Trophoblast cell (in vitro differentiated cells and primary cell): ENCODE results near the gene POC1B.

ENCODE experiments used
- DNase-seq, 2 donors: peaks; one replicate each; pipeline ENCODE4 v3.0.0-alpha.2; 2016
- H2AFZ ChIP-seq: 2 replicates; pipeline ENCODE4 v1.6.1; 2013; ENCODE audit warnings: low read length, moderate library complexity, mild to moderate bottlenecking; ENCODE audit not compliant: insufficient read depth, poor library complexity
- H2AK5ac ChIP-seq: 2 replicates; pipeline ENCODE4 v1.6.1; 2013; ENCODE audit warnings: mild to moderate bottlenecking, low read length
- H2BK120ac ChIP-seq: 2 replicates; pipeline ENCODE4 v1.6.1; 2013; ENCODE audit warnings: low read length, mild to moderate bottlenecking, moderate library complexity; ENCODE audit not compliant: insufficient read depth, poor library complexity
- H2BK12ac ChIP-seq: 2 replicates; pipeline ENCODE4 v1.6.1; 2013; ENCODE audit warnings: mild to moderate bottlenecking, low read length, moderate library complexity
- H2BK5ac ChIP-seq: 2 replicates; pipeline ENCODE4 v1.6.1; 2013; ENCODE audit warnings: low read length, low read depth, moderate library complexity, mild to moderate bottlenecking; ENCODE audit not compliant: poor library complexity
- H3K14ac ChIP-seq: 2 replicates; pipeline ENCODE4 v1.6.1; 2013; ENCODE audit warnings: mild to moderate bottlenecking, low read length
- H3K18ac ChIP-seq: 2 replicates; pipeline ENCODE4 v1.6.1; 2013; ENCODE audit warnings: mild to moderate bottlenecking, low read length
- H3K23ac ChIP-seq: 2 replicates; pipeline ENCODE4 v1.6.1; 2013; ENCODE audit warnings: low read length
- H3K27ac ChIP-seq: 2 replicates; pipeline ENCODE4 v1.5.1; 2013; ENCODE audit warnings: low read depth, mild to moderate bottlenecking, inconsistent platforms, low read length, moderate library complexity
- H3K27me3 ChIP-seq: 2 replicates; pipeline ENCODE4 v1.6.1; 2013; ENCODE audit warnings: inconsistent platforms, mild to moderate bottlenecking, low read length, moderate library complexity; ENCODE audit not compliant: insufficient read depth
- H3K36me3 ChIP-seq, 2 experiments: 1 replicate in 1 of 2; 2 replicates in 1 of 2; pipeline ENCODE4 v1.6.1; 2013; ENCODE audit warnings: low read length in 2 of 2, mild to moderate bottlenecking in 2 of 2, moderate library complexity in 1 of 2; ENCODE audit not compliant: insufficient read depth in 2 of 2, control insufficient read depth in 1 of 2
- H3K4ac ChIP-seq: 2 replicates; pipeline ENCODE4 v1.6.1; 2013; ENCODE audit warnings: low read depth, mild to moderate bottlenecking, low read length, moderate library complexity
- H3K4me1 ChIP-seq, 2 experiments: 1 replicate in 1 of 2; 2 replicates in 1 of 2; pipeline ENCODE4 v1.6.1; 2013; ENCODE audit warnings: low read length in 2 of 2, mild to moderate bottlenecking in 2 of 2, moderate library complexity in 1 of 2; ENCODE audit not compliant: insufficient read depth in 2 of 2, control insufficient read depth in 1 of 2
- H3K4me2 ChIP-seq: 2 replicates; pipeline ENCODE4 v1.6.1; 2013; ENCODE audit warnings: inconsistent platforms, mild to moderate bottlenecking, low read length, moderate library complexity
- H3K4me3 ChIP-seq: 2 replicates; pipeline ENCODE4 v1.5.1; 2013; ENCODE audit warnings: mild to moderate bottlenecking, low read depth, low read length, inconsistent platforms
- H3K79me1 ChIP-seq: one replicate; pipeline ENCODE4 v1.6.1; 2013; ENCODE audit warnings: low read length
- H3K79me2 ChIP-seq: 2 replicates; pipeline ENCODE4 v1.6.1; 2013; ENCODE audit warnings: low read length, mild to moderate bottlenecking; ENCODE audit not compliant: control insufficient read depth, insufficient read depth, poor library complexity
- H3K9ac ChIP-seq: 2 replicates; pipeline ENCODE4 v1.6.1; 2013; ENCODE audit warnings: mild to moderate bottlenecking, low read length
- H3K9me3 ChIP-seq: 2 replicates; pipeline ENCODE4 v1.6.1; 2013; ENCODE audit warnings: low read depth, mild to moderate bottlenecking, control low read depth, inconsistent platforms, low read length; ENCODE audit not compliant: insufficient read depth
- H4K12ac ChIP-seq: 2 replicates; pipeline ENCODE4 v1.6.1; 2013; ENCODE audit warnings: low read depth, mild to moderate bottlenecking, low read length, moderate library complexity
- H4K8ac ChIP-seq: 2 replicates; pipeline ENCODE4 v1.6.1; 2013; ENCODE audit warnings: low read depth, mild to moderate bottlenecking, low read length, moderate library complexity
- H4K91ac ChIP-seq: one replicate; pipeline ENCODE4 v1.6.1; 2013; ENCODE audit warnings: low read depth, mild to moderate bottlenecking, low read length, moderate library complexity
- WGBS: extraction: QIAGEN DNeasy Blood & Tissue Kit; methylation state at CpG from one replicate; pipeline ENCODE4 v1.1.7; 2013; ENCODE audit warnings: missing lambda C conversion rate; ENCODE audit not compliant: insufficient read length, insufficient coverage; ENCODE audit errors: extremely low coverage; 5-methylcytosine and 5-hydroxymethylcytosine counted together

Gene POC1B

GRCh38 chr12:89504560-89505346 lies 21.1 kb downstream of the POC1B start:
- 100% methylated on average over 1 of the region's 6 CpGs for WGBS
- Histone ChIP-seq H4K8ac (no peak overlapping the region), H4K91ac (no peak overlapping the region), H3K4ac (no peak overlapping the region), H2BK12ac (no peak overlapping the region), H2BK120ac (no peak overlapping the region), H3K4me3 (no peak overlapping the region), H3K79me2 (no peaks in the 10 kb centered on the region), H2AK5ac (no peak overlapping the region), H3K36me3 (no peaks in the 10 kb centered on the region), H3K79me1 (no peaks in the 10 kb centered on the region), H4K12ac (no peak overlapping the region), H3K27me3 (no peaks in the 10 kb centered on the region), H2AFZ (no peak overlapping the region), H3K23ac (no peak overlapping the region), H3K14ac (no peak overlapping the region), H2BK5ac (no peak overlapping the region), H3K9ac (no peak overlapping the region), H3K4me1 (no peaks in the 10 kb centered on the region), H3K18ac (no peak overlapping the region), H3K4me2 (no peak overlapping the region), H3K9me3 (no peaks in the 10 kb centered on the region), H3K27ac (no peak overlapping the region)
- DNase-seq, result no peak

GRCh38 chr12:89501793-89502192 lies 24.1 kb downstream of the POC1B start:
- Histone ChIP-seq H3K4ac (no peak overlapping the region), H4K12ac (no peak overlapping the region), H4K8ac (no peak overlapping the region), H3K9me3 (no peaks in the 10 kb centered on the region), H2BK120ac (no peak overlapping the region), H2AK5ac (no peak overlapping the region), H3K23ac (no peak overlapping the region), H3K79me2 (no peaks in the 10 kb centered on the region), H3K27me3 (no peaks in the 10 kb centered on the region), H2AFZ (no peak overlapping the region), H3K9ac (no peak overlapping the region), H3K4me1 (no peaks in the 10 kb centered on the region), H3K79me1 (no peaks in the 10 kb centered on the region), H3K27ac (no peak overlapping the region), H2BK5ac (no peak overlapping the region), H4K91ac (no peak overlapping the region), H3K36me3 (no peaks in the 10 kb centered on the region), H3K4me3 (no peak overlapping the region), H3K14ac (no peak overlapping the region), H3K18ac (no peak overlapping the region), H2BK12ac (no peak overlapping the region), H3K4me2 (no peak overlapping the region)
- DNase-seq, result no peak

GRCh38 chr12:89499857-89500256 lies 26.0 kb downstream of the POC1B start:
- Histone ChIP-seq H3K79me2 (no peaks in the 10 kb centered on the region), H3K4ac (no peak overlapping the region), H4K12ac (no peak overlapping the region), H4K91ac (no peak overlapping the region), H3K23ac (no peak overlapping the region), H3K27me3 (no peaks in the 10 kb centered on the region), H3K9ac (no peak overlapping the region), H3K4me1 (no peaks in the 10 kb centered on the region), H3K18ac (no peak overlapping the region), H3K14ac (no peak overlapping the region), H2AFZ (no peak overlapping the region), H4K8ac (no peak overlapping the region), H2BK12ac (no peak overlapping the region), H3K79me1 (no peaks in the 10 kb centered on the region), H2AK5ac (no peak overlapping the region), H3K9me3 (no peaks in the 10 kb centered on the region), H2BK5ac (no peak overlapping the region), H2BK120ac (no peak overlapping the region), H3K4me2 (no peak overlapping the region), H3K4me3 (no peak overlapping the region), H3K27ac (no peak overlapping the region), H3K36me3 (no peaks in the 10 kb centered on the region)
- WGBS, result no CpG with 5 or more reads among the region's 19 CpGs
- no peak for DNase-seq

GRCh38 chr12:89497467-89497866 lies 28.4 kb downstream of the POC1B start:
- Histone ChIP-seq H3K4ac (no peak overlapping the region), H3K18ac (no peak overlapping the region), H3K4me3 (no peak overlapping the region), H3K14ac (no peak overlapping the region), H2BK5ac (no peak overlapping the region), H3K9me3 (no peaks in the 10 kb centered on the region), H3K4me2 (no peak overlapping the region), H2AK5ac (no peak overlapping the region), H3K36me3 (no peaks in the 10 kb centered on the region), H2BK12ac (no peak overlapping the region), H4K12ac (no peak overlapping the region), H2AFZ (no peak overlapping the region), H3K27me3 (no peaks in the 10 kb centered on the region), H2BK120ac (no peak overlapping the region), H4K8ac (no peak overlapping the region), H3K9ac (no peak overlapping the region), H4K91ac (no peak overlapping the region), H3K79me1 (no peaks in the 10 kb centered on the region), H3K79me2 (no peaks in the 10 kb centered on the region), H3K23ac (no peak overlapping the region), H3K27ac (no peak overlapping the region), H3K4me1 (no peaks in the 10 kb centered on the region)
- no peak for DNase-seq
- WGBS, result no CpG with 5 or more reads among the region's 4 CpGs
